Panc1 (cell line): ENCODE measurements around the gene CPAMD8. TPM values are rescaled to one million over a fixed set of nuclear protein-coding genes. Genes with fewer than 3 reads are reported as not detected.

ENCODE experiments used
- ATAC-seq: fragments of 200-7000 bp; cut with Tn5 transposase; 2 replicates; pipeline ENCODE4 v1.9.1; 2020; ENCODE audit warnings: mild to moderate bottlenecking, moderate library complexity
- BruUV-seq: library from RNA; stranded (reverse); fragments of 400-500 nt; replicated peaks from 2 replicates; lab custom pipeline; 2021; lab: Mats Ljungman, UMichigan
- CTCF ChIA-PET: fragments of 300-600 bp; sonication (Branson Sonifier 250); formaldehyde crosslinking; loops from one replicate; lab custom pipeline; 2022; ENCODE audit warnings: antibody characterized with exemption; lab: Charles Lee
- POLR2A ChIA-PET: fragments of 300-600 bp; sonication (Branson Sonifier 250); formaldehyde crosslinking; loops from one replicate; lab custom pipeline; 2022; ENCODE audit warnings: antibody characterized with exemption; lab: Charles Lee
- DNase-seq: peaks from one replicate; pipeline ENCODE4 v3.0.0-alpha.2; 2010; ENCODE audit warnings: low read depth, low spot score
- H3K27ac ChIP-seq: 2 replicates; pipeline ENCODE4 v1.5.1; 2011; ENCODE audit warnings: mild to moderate bottlenecking, low read length, inconsistent platforms
- H3K27me3 ChIP-seq: fragments of 200-500 bp; sonication (Bioruptor generic); 2 replicates; pipeline ENCODE4 v1.6.0; 2014; ENCODE audit warnings: low read length, inconsistent platforms; ENCODE audit not compliant: control insufficient read depth, insufficient read depth
- H3K36me3 ChIP-seq: fragments of 200-500 bp; sonication (Bioruptor generic); 2 replicates; pipeline ENCODE4 v1.5.1; 2014; ENCODE audit warnings: inconsistent platforms, mild to moderate bottlenecking, low read length, moderate library complexity; ENCODE audit not compliant: control insufficient read depth, insufficient read depth
- H3K4me1 ChIP-seq: 2 replicates; pipeline ENCODE4 v1.5.1; 2011; ENCODE audit warnings: inconsistent platforms, mild to moderate bottlenecking, low read length, moderate library complexity; ENCODE audit not compliant: control insufficient read depth, insufficient read depth
- H3K4me3 ChIP-seq, 2 experiments: 2 replicates each; pipeline ENCODE4 v1.5.1; 2011 to 2012; ENCODE audit warnings: low read depth in 2 of 2, low read length in 2 of 2, mild to moderate bottlenecking in 2 of 2, inconsistent platforms in 1 of 2, moderate library complexity in 1 of 2
- H3K9me3 ChIP-seq: fragments of 200-500 bp; sonication (Bioruptor generic); 2 replicates; pipeline ENCODE4 v1.5.1; 2014; ENCODE audit warnings: low read depth, mild to moderate bottlenecking, inconsistent platforms, low read length, moderate library complexity; ENCODE audit not compliant: control insufficient read depth, insufficient read depth
- POLR2AphosphoS5 ChIP-seq: IDR thresholded peaks from 2 replicates; pipeline ENCODE4 v1.6.1; 2012; ENCODE audit warnings: mild to moderate bottlenecking, low read depth, low read length, moderate library complexity
- SIN3A ChIP-seq: IDR thresholded peaks from 2 replicates; pipeline ENCODE4 v1.6.1; 2012; ENCODE audit warnings: low read depth, mild to moderate bottlenecking, low read length, moderate library complexity, borderline replicate concordance; ENCODE audit not compliant: insufficient read depth
- TCF7L2 ChIP-seq: IDR thresholded peaks from 2 replicates; pipeline ENCODE4 v1.6.1; 2011; ENCODE audit warnings: mild to moderate bottlenecking, low read depth, low read length, inconsistent platforms
- in situ Hi-C: cut with HindIII; loops from 2 replicates; pipeline ENCODE4 v1.10.0; 2016; ENCODE audit warnings: low sequenced_read_pairs, low pct_unique_long_range_greater_than_20kb
- intact Hi-C: fragments of 100-400 bp; cut with micrococcal nuclease; formaldehyde crosslinking; loops from one replicate; pipeline ENCODE4 v1.10.0; 2022; ENCODE audit not compliant: unreplicated experiment
- total RNA-seq: library from RNA; stranded (reverse); gene quantifications from one replicate; pipeline ENCODE4 v1.2.1, GENCODE V29; 2021; ENCODE audit not compliant: unreplicated experiment
- TF ChIP-seq, protein P1 (sequence below), 2 experiments: IDR thresholded peaks; 2 replicates each; pipeline ENCODE4 v1.6.1; 2011 to 2012; ENCODE audit warnings: low read depth in 2 of 2, control low read depth in 1 of 2, low read length in 1 of 2, mild to moderate bottlenecking in 1 of 2, moderate library complexity in 1 of 2; ENCODE audit not compliant: insufficient read depth in 1 of 2
- TF ChIP-seq, protein P2 (sequence below): fragments of 450-650 bp; IDR thresholded peaks from 2 replicates; pipeline ENCODE4 v1.5.1; 2017; ENCODE audit warnings: mild to moderate bottlenecking

The CPAMD8 gene
- total RNA-seq, 1 experiment from 2014 or later: 2.0 TPM

DNA sequence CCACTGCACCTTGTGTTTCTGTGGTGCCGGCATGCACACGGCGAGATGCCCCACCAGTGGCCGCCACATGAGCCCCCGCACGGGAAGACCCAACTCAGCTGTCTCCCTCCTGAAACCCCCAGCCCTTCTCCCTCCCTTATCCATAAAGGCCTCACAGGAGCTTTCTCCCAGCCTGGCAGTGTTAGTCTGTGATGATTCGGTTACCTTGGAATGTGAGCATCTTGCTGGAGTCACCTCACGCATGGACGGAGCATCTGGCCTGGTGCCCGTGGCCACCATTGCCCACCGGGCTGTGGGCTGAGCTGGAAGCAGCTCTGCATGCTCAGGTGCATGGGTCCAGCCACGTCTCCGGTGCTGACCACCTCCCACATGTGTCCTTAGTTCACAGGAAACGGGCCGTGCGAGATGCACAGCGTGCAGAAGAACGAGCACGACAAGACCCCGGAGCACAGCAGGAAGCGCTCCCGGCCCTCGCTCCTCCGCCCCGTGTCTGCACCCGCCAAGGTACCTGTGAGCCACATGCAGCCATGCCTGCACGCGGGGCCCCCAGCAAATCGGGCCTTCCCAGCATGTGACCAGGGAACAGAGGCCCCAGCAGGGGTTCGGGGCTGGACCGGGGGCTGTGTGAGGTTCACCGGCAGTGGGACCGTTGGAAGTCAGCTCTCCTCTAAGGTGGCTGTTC, 175.4 kb downstream of the CPAMD8 start:
- POLR2A ChIA-PET: no interaction called here
- no peaks in the 10 kb centered on the region for H3K4me1 ChIP-seq
- peaks cover 2% of the 10 kb centered on the region for H3K36me3 ChIP-seq
- no peak for DNase-seq
- H3K9me3 ChIP-seq: no peaks in the 10 kb centered on the region
- no peak for TF ChIP-seq POLR2AphosphoS5
- TF ChIP-seq, protein P1, sequence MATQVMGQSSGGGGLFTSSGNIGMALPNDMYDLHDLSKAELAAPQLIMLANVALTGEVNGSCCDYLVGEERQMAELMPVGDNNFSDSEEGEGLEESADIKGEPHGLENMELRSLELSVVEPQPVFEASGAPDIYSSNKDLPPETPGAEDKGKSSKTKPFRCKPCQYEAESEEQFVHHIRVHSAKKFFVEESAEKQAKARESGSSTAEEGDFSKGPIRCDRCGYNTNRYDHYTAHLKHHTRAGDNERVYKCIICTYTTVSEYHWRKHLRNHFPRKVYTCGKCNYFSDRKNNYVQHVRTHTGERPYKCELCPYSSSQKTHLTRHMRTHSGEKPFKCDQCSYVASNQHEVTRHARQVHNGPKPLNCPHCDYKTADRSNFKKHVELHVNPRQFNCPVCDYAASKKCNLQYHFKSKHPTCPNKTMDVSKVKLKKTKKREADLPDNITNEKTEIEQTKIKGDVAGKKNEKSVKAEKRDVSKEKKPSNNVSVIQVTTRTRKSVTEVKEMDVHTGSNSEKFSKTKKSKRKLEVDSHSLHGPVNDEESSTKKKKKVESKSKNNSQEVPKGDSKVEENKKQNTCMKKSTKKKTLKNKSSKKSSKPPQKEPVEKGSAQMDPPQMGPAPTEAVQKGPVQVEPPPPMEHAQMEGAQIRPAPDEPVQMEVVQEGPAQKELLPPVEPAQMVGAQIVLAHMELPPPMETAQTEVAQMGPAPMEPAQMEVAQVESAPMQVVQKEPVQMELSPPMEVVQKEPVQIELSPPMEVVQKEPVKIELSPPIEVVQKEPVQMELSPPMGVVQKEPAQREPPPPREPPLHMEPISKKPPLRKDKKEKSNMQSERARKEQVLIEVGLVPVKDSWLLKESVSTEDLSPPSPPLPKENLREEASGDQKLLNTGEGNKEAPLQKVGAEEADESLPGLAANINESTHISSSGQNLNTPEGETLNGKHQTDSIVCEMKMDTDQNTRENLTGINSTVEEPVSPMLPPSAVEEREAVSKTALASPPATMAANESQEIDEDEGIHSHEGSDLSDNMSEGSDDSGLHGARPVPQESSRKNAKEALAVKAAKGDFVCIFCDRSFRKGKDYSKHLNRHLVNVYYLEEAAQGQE (IDR thresholded peaks at IDR 0.05; ENCODE audit: insufficient read depth in 1 of 2, low read depth in 2 of 2, low read length in 1 of 2): no peak
- no peak for TF ChIP-seq SIN3A
- TF ChIP-seq TCF7L2: no peak
- TF ChIP-seq, protein P2, sequence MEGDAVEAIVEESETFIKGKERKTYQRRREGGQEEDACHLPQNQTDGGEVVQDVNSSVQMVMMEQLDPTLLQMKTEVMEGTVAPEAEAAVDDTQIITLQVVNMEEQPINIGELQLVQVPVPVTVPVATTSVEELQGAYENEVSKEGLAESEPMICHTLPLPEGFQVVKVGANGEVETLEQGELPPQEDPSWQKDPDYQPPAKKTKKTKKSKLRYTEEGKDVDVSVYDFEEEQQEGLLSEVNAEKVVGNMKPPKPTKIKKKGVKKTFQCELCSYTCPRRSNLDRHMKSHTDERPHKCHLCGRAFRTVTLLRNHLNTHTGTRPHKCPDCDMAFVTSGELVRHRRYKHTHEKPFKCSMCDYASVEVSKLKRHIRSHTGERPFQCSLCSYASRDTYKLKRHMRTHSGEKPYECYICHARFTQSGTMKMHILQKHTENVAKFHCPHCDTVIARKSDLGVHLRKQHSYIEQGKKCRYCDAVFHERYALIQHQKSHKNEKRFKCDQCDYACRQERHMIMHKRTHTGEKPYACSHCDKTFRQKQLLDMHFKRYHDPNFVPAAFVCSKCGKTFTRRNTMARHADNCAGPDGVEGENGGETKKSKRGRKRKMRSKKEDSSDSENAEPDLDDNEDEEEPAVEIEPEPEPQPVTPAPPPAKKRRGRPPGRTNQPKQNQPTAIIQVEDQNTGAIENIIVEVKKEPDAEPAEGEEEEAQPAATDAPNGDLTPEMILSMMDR: no peak
- no peak overlapping the region for H3K4me3 ChIP-seq
- in situ Hi-C loops (no loop called here), intact Hi-C loops (no loop called here)
- no peak for ATAC-seq
- CTCF ChIA-PET: no interaction called here
- H3K27ac ChIP-seq: no peak overlapping the region
- no TSS peak for BruUV-seq
- no peaks in the 10 kb centered on the region for H3K27me3 ChIP-seq

DNA sequence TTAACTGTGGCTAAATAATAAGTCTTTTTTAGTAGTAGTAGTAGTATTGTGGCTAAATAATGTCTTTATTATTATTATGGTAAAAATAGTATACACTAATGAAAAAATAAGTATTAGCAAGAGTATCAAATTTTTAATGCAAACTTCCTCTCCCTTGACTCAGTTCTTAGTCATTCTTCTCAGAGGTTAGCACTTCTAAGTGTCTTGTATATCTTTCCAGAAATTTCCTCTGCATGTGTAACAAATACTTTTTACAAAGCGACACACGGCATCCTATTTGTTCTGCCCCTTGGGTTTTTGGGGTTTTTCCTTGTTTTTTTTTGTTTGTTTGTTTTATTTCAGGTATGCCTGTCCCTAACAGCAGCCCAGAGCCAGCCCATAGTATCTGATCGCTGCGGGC, 176.5 kb downstream of the CPAMD8 start:
- peaks cover 2% of the 10 kb centered on the region for H3K36me3 ChIP-seq

More for the DNA sequence above, 176.5 kb downstream of the CPAMD8 start:
- BruUV-seq: no TSS peak
- ChIA-PET POLR2A (interaction anchor here (0.5 kb wide), 1 partner anchor 100 kb away, joined by 3 read pairs; no protein-coding TSS in a partner anchor), CTCF (no interaction called here)
- intact Hi-C loops: no loop called here
- no peak overlapping the region for H3K27ac ChIP-seq
- in situ Hi-C loops: no loop called here
- ATAC-seq: no peak
- H3K27me3 ChIP-seq: no peaks in the 10 kb centered on the region
- no peaks in the 10 kb centered on the region for H3K4me1 ChIP-seq
- TF ChIP-seq POLR2AphosphoS5 (no peak), SIN3A (no peak), TCF7L2 (no peak)
- TF ChIP-seq, protein P2: no peak
- TF ChIP-seq, protein P1 (IDR thresholded peaks at IDR 0.05; ENCODE audit: insufficient read depth in 1 of 2, low read depth in 2 of 2, low read length in 1 of 2): no peak
- DNase-seq: no peak
- H3K9me3 ChIP-seq: no peaks in the 10 kb centered on the region
- no peak overlapping the region for H3K4me3 ChIP-seq
